ENCODE data around the gene IL13RA2. TPM values are rescaled to one million over a fixed set of nuclear protein-coding genes. Genes with fewer than 3 reads are reported as not detected.

IL13RA2 gene
- total and polyA plus RNA-seq, 2 experiments from 2014 or later: 11.5 to 12.3 TPM

GRCh38 chrX:114976292-114976691 lies 41.1 kb downstream of the IL13RA2 start:
- H3K27ac ChIP-seq: 0 out of 2 replicates have a peak overlapping the region, but pooled peaks have one; percentile 15
- H4K20me1 ChIP-seq (ENCODE audit: insufficient read depth): no peaks in the 10 kb centered on the region
- in situ Hi-C loops (cut with MboI): no loop called here
- no peak for TF ChIP-seq EZH2 (IDR thresholded peaks at IDR 0.05; ENCODE audit: insufficient read depth, poor library complexity, severe bottlenecking)
- no peak for TF ChIP-seq EZH2phosphoT487 (IDR thresholded peaks at IDR 0.05; ENCODE audit: insufficient read depth, low read depth)
- 0 to 7% methylated on average over 2 of the region's 2 CpGs for whole genome bisulfite sequencing, 2 experiments (ENCODE audit: low coverage in 1 of 2, low lambda C conversion rate in 2 of 2, missing lambda C conversion rate in 2 of 2)
- no peak overlapping the region for H2AFZ ChIP-seq
- no peaks in the 10 kb centered on the region for H3K36me3 ChIP-seq (ENCODE audit: low read depth)
- no peaks in the 10 kb centered on the region for H3K9me2 ChIP-seq (ENCODE audit: insufficient read depth)
- H3K9ac ChIP-seq: no peak overlapping the region
- no peaks in the 10 kb centered on the region for H3K79me2 ChIP-seq (ENCODE audit: insufficient read depth)
- H3K4me2 ChIP-seq (ENCODE audit: unreplicated experiment): peak overlapping the region; percentile 11
- no peak overlapping the region for H3K4me3 ChIP-seq
- H3F3A ChIP-seq (ENCODE audit: insufficient read depth): no peaks in the 10 kb centered on the region
- no peaks in the 10 kb centered on the region for H3K9me3 ChIP-seq (ENCODE audit: low read depth)
- peak; percentile 75 for DNase-seq
- peaks cover 7% of the 10 kb centered on the region for H3K4me1 ChIP-seq (ENCODE audit: insufficient read depth)
- H3K27me3 ChIP-seq (replicated peaks; ENCODE audit: insufficient read depth): no peaks in the 10 kb centered on the region

- in situ Hi-C loops (cut with MboI): no loop called here
These were observed 44.4 kb downstream of the IL13RA2 start for GRCh38 chrX:114973013-114973412.

GRCh38 chrX:114970806-114971205 lies 46.6 kb downstream of the IL13RA2 start:
- Histone ChIP-seq H3K27me3 (replicated peaks; ENCODE audit: insufficient read depth) (no peaks in the 10 kb centered on the region), H3K79me2 (ENCODE audit: insufficient read depth) (no peaks in the 10 kb centered on the region), H3K4me2 (ENCODE audit: unreplicated experiment) (no peak overlapping the region), H4K20me1 (ENCODE audit: insufficient read depth) (no peaks in the 10 kb centered on the region), H3K9me2 (ENCODE audit: insufficient read depth) (no peaks in the 10 kb centered on the region), H2AFZ (no peak overlapping the region), H3K4me3 (no peak overlapping the region), H3K9ac (no peak overlapping the region), H3K4me1 (ENCODE audit: insufficient read depth) (peaks cover 2% of the 10 kb centered on the region; the same call in 1 of the 2 replicates), H3K9me3 (ENCODE audit: low read depth) (no peaks in the 10 kb centered on the region), H3K27ac (no peak overlapping the region), H3F3A (ENCODE audit: insufficient read depth) (no peaks in the 10 kb centered on the region), H3K36me3 (ENCODE audit: low read depth) (no peaks in the 10 kb centered on the region)
- in situ Hi-C loops (cut with MboI): no loop called here
- TF ChIP-seq EZH2phosphoT487 (IDR thresholded peaks at IDR 0.05; ENCODE audit: insufficient read depth, low read depth) (no peak), EZH2 (IDR thresholded peaks at IDR 0.05; ENCODE audit: insufficient read depth, poor library complexity, severe bottlenecking) (no peak)
- DNase-seq: peak; percentile 3
- 70 to 75% methylated on average over 3 of the region's 3 CpGs for WGBS, 2 experiments (ENCODE audit: low coverage in 1 of 2, low lambda C conversion rate in 2 of 2, missing lambda C conversion rate in 2 of 2)

More at GRCh38 chrX:114973013-114973412, 44.4 kb downstream of the IL13RA2 start:
- Histone ChIP-seq H3K79me2 (ENCODE audit: insufficient read depth) (no peaks in the 10 kb centered on the region), H3K9me2 (ENCODE audit: insufficient read depth) (no peaks in the 10 kb centered on the region), H3K36me3 (ENCODE audit: low read depth) (no peaks in the 10 kb centered on the region), H3K9me3 (ENCODE audit: low read depth) (no peaks in the 10 kb centered on the region), H3K9ac (no peak overlapping the region), H3K27me3 (replicated peaks; ENCODE audit: insufficient read depth) (no peaks in the 10 kb centered on the region), H3K4me1 (ENCODE audit: insufficient read depth) (peaks cover 7% of the 10 kb centered on the region), H4K20me1 (ENCODE audit: insufficient read depth) (no peaks in the 10 kb centered on the region), H2AFZ (no peak overlapping the region), H3K27ac (no peak overlapping the region), H3K4me2 (ENCODE audit: unreplicated experiment) (no peak overlapping the region), H3K4me3 (no peak overlapping the region), H3F3A (ENCODE audit: insufficient read depth) (no peaks in the 10 kb centered on the region)
- no peak for DNase-seq
- TF ChIP-seq EZH2 (IDR thresholded peaks at IDR 0.05; ENCODE audit: insufficient read depth, poor library complexity, severe bottlenecking): no peak
- no peak for TF ChIP-seq EZH2phosphoT487 (IDR thresholded peaks at IDR 0.05; ENCODE audit: insufficient read depth, low read depth)

GRCh38 chrX:114964374-114964773 lies 53.0 kb downstream of the IL13RA2 start:
- no peak for DNase-seq
- Histone ChIP-seq H3K9me3 (ENCODE audit: low read depth) (no peaks in the 10 kb centered on the region), H3K36me3 (ENCODE audit: low read depth) (no peaks in the 10 kb centered on the region), H3K4me2 (ENCODE audit: unreplicated experiment) (no peak overlapping the region), H3K4me1 (ENCODE audit: insufficient read depth) (no peaks in the 10 kb centered on the region), H3K9ac (no peak overlapping the region), H4K20me1 (ENCODE audit: insufficient read depth) (no peaks in the 10 kb centered on the region), H3F3A (ENCODE audit: insufficient read depth) (no peaks in the 10 kb centered on the region), H2AFZ (no peak overlapping the region), H3K9me2 (ENCODE audit: insufficient read depth) (no peaks in the 10 kb centered on the region), H3K79me2 (ENCODE audit: insufficient read depth) (no peaks in the 10 kb centered on the region), H3K27ac (no peak overlapping the region), H3K4me3 (no peak overlapping the region), H3K27me3 (replicated peaks; ENCODE audit: insufficient read depth) (no peaks in the 10 kb centered on the region)
- in situ Hi-C loops (cut with MboI): loop anchor here (10.0 kb wide), 1 partner anchor 340 kb away; no protein-coding TSS in a partner anchor
- WGBS, 2 experiments (ENCODE audit: low coverage in 1 of 2, low lambda C conversion rate in 2 of 2, missing lambda C conversion rate in 2 of 2): 44 to 48% methylated on average over 3 of the region's 3 CpGs
- TF ChIP-seq EZH2 (IDR thresholded peaks at IDR 0.05; ENCODE audit: insufficient read depth, poor library complexity, severe bottlenecking): no peak
- no peak for TF ChIP-seq EZH2phosphoT487 (IDR thresholded peaks at IDR 0.05; ENCODE audit: insufficient read depth, low read depth)

GRCh38 chrX:114962209-114962608 lies 55.2 kb downstream of the IL13RA2 start:
- in situ Hi-C loops (cut with MboI): loop anchor here (10.0 kb wide), 1 partner anchor 337 kb away; no protein-coding TSS in a partner anchor

More at GRCh38 chrX:114962209-114962608, 55.2 kb downstream of the IL13RA2 start:
- H3K4me1 ChIP-seq (ENCODE audit: insufficient read depth): no peaks in the 10 kb centered on the region
- no peaks in the 10 kb centered on the region for H3K27me3 ChIP-seq (replicated peaks; ENCODE audit: insufficient read depth)
- H3K36me3 ChIP-seq (ENCODE audit: low read depth): no peaks in the 10 kb centered on the region
- no peak for DNase-seq
- H3K9me3 ChIP-seq (ENCODE audit: low read depth): no peaks in the 10 kb centered on the region
- H3K9me2 ChIP-seq (ENCODE audit: insufficient read depth): no peaks in the 10 kb centered on the region
- no peaks in the 10 kb centered on the region for H4K20me1 ChIP-seq (ENCODE audit: insufficient read depth)
- no peaks in the 10 kb centered on the region for H3K79me2 ChIP-seq (ENCODE audit: insufficient read depth)
- no peak overlapping the region for H3K9ac ChIP-seq
- no peaks in the 10 kb centered on the region for H3F3A ChIP-seq (ENCODE audit: insufficient read depth)
- no peak overlapping the region for H3K4me3 ChIP-seq
- no peak overlapping the region for H3K27ac ChIP-seq
- no peak for TF ChIP-seq EZH2phosphoT487 (IDR thresholded peaks at IDR 0.05; ENCODE audit: insufficient read depth, low read depth)
- TF ChIP-seq EZH2 (IDR thresholded peaks at IDR 0.05; ENCODE audit: insufficient read depth, poor library complexity, severe bottlenecking): no peak
- H2AFZ ChIP-seq: no peak overlapping the region
- H3K4me2 ChIP-seq (ENCODE audit: unreplicated experiment): no peak overlapping the region
